ENCODE measurements around the gene C6orf120.

GRCh38 chr6:169725125-169726048 lies 23.5 kb downstream of the C6orf120 start:
- TF ChIP-seq CTCF (IDR thresholded peaks at IDR 0.05): no peak
- no peak for TF ChIP-seq POLR2A (IDR thresholded peaks at IDR 0.05)
